ENCODE data around the gene WWOX.

The WWOX gene

DNA sequence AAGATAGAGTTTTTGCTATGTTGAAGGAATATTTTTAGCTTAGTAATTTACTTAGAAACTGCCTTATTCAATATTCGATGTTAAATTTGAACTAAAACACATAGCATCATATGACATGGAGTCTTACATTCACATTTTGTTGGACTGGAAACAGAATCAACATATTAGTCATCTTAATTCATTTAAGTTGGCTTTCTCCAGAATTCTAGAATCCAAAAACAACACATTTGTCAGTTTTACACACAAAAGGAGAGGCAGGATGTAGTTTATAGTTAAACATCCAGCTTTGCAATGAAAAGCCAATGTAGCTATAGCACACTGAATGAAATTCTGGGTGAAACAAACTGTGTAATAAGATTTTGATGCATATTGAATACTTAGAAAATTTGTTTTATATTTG, 43.3 kb downstream of the WWOX start:
- DNase-seq = no peak

DNA sequence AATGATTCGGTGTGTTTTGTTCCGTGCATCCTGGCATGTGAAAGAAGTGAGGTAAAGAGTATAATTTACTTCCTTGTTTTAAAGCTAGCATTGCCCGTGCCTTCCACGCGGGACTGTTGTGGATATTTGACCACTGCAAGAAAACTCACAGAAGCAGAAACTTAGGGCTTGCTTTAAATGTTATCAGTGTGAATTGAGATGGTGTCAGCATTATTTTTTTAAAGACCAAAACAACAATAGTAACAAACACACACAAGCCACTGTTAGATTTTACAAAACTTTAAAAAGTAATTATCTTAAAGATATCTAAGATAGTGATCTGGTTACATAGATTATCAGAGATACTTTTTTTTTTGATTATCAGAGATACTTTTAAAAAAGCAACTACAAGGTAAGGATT, 47.4 kb downstream of the WWOX start:
- DNase-seq = no peak

- DNase-seq = no peak
These were observed 48.5 kb downstream of the WWOX start for GRCh38 chr16:78147911-78148401.

GRCh38 chr16:78150233-78150632, 50.8 kb downstream of the WWOX start:
- DNase-seq = no peak

GRCh38 chr16:78154729-78155461, 55.4 kb downstream of the WWOX start:
- no peak for DNase-seq

DNA sequence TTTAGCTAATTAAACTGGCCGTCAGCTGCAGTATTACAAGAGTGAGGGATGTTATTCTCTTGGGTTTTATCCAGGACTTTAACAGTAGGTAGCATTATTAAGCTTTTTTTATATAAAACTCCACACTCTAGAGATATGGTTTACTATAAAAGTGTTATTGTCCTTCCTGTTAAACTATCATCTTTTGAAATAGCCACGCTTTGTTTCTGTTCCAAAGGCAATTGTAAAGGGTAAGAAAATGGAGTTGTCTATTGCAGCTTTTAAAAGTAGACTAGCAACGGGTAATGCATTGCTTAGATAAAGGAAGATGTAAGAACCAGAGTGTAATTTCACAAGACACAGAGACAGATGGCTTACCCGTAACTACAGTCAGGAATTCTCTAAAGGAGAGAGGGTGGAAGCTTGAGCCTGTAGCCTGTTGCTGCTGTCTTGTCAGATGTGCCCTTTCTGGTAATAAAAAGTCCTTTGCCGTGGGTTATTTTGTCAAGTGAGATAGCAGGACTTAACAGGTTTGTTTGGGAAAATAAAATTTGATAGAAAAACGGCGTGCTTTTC, 56.4 kb downstream of the WWOX start:
- DNase-seq = no peak

DNA sequence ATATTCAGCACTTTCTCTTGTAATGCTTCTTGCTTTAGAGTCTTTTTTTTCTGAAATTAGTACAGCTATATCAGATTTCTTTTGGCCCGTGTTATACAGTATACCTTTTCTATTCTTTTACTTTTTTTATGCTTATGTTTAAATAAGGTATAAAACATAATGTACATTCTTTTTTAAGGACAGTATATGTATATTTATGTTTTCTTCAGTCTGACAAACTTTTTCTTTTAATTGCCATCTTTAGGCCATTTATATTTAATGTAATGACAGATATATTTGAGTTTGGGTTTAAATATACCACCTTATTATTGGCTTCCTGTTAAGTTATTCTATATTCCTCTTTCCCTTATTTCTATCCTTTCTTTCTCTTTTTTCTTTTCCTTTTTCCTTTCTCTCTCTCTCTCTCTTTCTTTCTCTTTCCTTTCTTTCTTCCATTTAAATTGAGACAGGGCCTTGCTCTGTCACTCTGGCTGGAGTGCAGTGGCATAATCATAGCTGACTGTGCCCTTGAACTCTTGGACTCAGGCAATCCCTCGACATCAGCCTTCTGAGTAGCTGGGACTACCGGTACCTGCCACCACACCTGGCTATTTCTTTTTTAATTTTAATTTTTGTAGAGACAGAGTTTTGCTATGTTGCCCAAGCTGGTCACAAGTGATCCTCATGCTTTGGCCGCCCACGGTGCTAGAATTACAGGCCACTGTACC, 61.7 kb downstream of the WWOX start:
- DNase-seq = no peak

DNA sequence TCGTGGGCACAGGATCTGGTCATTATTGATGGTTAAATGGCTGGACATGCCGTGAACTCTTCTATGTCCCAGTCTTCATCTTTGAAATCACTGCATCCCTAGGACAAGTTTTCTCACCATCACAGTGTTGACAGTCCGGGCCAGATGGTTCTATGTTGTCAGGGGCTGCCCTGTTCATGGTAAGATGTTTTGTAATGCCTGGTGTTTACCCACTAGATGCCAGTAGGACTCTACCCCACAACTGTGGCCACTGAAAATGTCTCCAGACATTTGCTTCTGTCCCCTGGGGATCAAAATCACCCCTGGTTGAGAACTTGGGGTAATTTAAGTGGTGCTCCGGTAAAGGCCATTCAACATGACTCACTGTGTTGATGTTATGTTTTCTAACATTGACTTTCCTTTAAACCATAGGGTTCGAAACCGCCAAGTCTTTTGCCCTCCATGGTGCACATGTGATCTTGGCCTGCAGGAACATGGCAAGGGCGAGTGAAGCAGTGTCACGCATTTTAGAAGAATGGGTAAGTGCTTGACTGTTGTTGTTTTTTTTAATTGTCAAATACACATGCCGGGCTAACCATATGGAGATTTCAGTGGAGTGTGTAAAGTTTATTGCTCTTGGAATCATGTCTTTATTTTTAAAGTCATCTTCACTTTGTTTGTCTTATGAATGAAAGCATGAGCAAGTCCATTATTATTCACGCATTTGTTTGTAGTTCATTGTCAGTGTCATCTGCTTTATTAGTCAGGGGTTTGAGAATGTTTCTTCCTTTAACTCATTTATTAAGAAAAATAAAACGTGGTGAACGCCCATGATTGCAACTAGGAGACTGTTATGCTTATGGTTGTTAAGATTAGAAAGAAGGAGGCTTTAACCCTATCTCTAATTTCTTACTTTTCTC, 64.6 kb downstream of the WWOX start:
- no peak for DNase-seq

- DNase-seq = no peak
These were observed 71.1 kb downstream of the WWOX start for GRCh38 chr16:78170494-78170933.

DNA sequence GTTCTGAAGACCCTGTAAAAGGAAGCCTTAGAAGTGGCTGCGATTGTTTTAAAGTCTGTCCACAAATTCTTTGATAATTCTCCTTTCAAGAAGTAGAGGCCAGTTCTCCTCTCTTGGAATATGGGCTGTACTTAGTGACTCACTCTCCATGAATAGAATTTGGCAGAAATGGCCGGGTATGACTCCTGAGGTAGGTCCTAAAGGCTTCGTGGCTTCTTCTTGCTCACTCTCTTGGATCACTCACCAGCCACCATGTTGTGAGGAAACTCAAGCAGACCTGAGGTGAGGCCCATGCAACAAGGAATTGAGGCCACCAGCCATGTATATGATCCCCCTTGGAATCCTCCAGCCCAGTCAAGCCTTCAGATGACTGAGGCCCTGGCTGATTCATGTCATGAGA, 75.8 kb downstream of the WWOX start:
- DNase-seq = no peak

DNA sequence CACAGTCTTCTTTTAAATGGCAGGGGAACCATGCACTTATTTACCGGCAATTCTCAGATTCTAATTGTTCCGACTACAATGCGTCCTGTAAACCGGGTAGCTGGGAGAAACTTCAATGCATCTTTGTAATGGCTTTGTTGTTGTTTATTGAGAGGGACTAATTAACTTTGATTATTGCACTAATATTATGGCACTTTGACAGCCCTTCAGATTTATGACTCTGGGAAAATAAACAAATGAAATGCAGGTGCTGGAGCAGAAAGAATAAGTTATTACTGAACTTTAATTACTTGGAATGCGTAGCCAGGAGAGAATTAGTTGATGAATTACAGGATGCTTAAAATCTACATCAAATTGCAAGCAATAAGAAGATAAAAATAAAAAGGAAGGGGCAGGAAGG, 77.0 kb downstream of the WWOX start:
- no peak for DNase-seq

GRCh38 chr16:78177218-78177617, 77.8 kb downstream of the WWOX start:
- DNase-seq = no peak

DNA sequence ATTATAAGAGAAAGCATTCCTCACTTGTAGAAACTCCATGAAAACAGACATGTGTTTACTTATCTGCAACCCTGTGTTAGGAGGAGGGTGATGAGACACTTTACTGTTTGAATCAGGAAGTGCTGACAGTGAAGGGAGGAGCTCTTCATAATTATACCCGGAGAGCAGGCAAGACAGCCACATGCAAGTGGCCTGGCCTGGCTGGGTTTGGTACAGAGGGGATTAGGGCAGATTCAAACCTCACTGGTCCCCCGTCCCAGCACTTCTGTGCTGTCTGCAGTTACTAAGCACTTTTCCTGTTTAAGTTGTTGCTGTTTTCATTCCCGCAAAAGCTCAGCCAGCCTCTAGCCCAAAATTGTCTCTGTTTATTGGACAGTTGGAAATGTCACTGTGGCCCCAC, 78.5 kb downstream of the WWOX start:
- peak in 1 of 51 donors; percentile 21 for DNase-seq

DNA sequence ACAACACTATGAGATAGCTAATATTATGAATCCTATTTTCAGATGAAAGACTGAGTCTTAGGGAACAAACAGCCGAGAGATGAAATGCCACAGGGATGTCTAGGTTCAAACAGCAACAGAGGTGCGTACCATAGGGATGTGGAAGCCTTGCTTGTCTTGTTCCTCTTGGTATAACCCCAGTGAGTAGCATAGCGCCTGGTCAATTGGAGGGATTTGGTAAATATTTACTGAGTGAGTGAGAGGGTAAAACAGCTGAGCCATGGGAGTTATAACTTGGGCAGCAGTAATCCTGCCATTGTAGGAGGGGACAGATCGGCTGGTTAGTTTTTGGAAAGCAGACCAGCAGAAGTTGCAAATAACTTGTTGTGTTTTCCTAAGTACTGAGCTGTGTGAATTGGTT, 80.2 kb downstream of the WWOX start:
- no peak for DNase-seq

GRCh38 chr16:78180349-78180748, 80.9 kb downstream of the WWOX start:
- no peak for DNase-seq

DNA sequence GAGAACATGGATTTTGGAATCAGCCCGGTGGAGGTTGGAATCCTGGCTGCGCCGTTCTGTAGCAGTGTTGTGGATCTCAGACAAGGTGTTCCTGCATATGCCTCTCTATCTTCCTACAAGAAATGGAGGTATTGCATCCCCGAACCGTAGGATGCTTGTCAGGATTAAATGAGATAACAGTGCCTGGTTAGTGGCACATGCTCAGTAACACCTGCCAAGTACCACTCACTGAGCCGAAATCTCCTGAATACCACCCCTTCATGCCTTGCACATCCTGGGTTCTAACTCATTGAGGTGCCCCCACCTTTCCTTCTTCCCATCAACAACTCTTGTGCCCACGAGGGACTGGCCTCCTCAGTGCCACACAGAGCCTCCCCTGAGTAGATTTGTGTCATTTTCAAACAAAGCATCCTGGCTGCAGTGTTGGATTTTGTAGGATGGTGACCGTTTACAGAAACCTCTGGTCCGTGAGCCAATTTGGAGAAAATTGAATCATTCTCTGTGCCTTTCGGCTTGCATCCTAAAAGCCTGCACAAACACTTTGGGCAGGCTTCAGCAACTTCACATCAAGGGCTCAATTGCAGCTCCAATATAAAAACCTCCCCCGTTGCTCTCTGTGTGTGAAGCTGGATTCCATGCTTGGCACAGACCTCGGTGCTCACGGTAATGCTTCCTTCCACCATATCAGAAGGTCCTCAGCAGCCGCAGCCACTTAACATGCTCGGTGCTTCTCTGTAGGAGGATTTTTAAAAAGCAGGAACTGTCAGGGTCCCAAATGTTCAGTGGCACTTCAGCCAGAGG, 84.2 kb downstream of the WWOX start:
- DNase-seq = peak in 16 of 51 donors; percentile 4 to 69 (median 18)

DNA sequence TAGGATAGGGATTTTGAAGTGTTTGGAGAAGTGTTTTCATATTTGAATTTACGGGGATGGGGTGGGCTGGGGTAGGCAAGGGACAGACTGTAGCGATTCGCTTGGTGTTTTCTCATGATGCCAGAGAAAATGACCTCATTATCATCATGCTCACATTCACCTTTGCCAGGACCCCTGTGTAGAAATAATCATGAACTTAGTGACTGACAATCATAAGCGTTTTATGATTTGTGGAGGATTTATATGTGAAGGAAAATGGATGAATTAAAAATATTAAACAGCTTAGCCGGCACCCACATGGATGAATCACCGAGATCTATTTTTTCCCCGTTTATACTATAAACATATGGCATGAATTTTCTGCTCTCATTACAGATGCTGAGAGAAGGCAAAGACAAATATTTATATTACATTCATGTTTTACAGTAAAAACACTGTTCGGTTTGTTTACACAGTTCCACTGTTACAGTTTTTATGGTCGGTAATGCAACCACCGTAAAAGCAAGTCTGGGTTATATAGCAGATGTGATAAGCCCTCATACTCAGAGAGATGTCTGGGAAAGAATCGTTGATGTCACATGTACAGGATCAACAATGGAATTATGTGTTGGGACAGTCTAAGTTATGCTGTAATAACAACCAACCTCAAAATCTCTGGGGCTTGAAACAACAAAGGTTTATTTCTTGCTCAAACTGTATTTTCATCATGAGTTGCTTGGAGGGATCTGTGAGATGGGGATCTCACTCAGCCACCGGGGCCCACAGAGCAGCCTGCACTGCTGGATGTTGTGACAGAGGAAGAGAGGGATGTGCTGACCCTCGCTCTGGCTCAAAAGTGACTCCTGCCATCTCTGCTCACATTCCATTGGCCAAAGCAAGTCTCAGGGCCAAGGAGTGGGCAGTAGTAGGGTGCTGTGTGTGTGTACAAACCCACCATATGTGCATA, 85.1 kb downstream of the WWOX start:
- peak in 1 of 51 donors; percentile 19 for DNase-seq

DNA sequence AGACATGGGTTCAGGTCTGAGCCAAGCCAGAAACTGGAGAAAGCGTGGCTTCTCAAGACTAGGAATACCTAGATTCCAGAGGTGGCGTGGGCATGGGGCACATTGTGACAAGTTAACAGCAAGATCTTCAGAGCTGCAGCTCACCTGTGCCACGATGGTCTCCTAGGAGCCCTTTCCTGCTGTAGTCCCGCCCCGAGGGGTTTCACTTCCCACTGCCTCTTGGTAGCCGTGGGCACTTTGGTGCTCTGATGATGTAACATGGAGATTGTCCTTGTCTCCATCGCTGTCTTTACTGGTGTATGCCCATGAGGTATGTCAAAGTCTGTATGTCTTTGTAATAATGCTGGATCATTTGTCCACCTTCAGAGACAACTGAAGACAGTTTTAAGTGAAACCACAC, 89.7 kb downstream of the WWOX start:
- no peak for DNase-seq

DNA sequence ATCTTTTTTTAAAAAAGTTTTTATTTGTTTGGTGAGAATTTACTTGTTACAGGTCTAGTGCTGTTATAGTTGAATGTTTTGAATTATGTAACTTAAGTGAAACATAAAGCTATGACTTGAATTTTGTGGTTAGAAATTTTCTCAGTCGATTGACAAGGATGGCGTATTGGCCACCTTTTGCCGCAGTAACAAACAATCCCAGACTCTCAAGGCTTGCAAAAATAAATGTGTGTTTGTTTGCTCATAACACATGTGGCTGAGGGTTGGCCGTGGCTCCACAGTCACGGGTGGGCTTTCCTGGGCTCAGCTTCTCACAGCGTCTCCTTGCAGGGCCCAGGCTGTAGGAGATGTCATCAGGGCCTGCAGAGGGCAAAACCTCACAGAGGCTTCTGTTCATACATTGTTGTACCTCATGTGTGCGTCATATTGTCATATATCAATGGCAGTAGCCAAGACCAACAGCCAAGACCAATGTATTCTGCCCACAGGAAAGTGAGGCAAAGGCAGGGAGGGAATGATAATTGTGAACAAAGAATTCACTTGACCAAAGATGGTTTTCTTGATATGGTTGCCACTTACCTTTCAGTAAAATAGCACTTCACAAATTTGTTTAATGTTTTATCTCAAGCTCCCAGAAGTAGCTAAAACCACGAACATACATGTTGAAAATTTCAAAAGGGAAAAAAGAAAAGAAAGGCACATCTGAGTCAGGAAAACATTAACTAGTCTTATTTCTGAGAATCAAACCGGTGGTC, 93.5 kb downstream of the WWOX start:
- no peak for DNase-seq
